Measurements from ENCODE around the gene CGGBP1.

DNA sequence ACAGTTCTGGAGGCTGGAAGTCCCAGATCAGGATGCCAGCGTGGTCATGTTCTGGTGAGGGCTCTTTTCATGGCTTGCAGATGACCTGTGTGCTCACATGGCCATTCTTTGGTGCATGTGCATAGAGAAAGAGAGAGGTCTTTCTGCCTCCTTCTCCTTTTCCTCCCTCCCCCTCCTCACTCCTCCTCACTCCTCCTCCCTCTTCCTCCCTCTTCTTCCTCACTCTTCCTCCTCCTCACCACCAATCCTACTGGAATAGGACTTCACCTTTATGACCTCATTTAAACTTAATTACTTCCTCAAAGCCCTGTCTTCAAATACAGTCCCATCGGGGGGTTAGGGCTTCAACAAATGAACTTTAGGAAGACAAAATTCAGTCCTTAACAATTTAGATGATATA is 24.0 kb upstream of the CGGBP1 start:
- TF ChIP-seq, protein P1, sequence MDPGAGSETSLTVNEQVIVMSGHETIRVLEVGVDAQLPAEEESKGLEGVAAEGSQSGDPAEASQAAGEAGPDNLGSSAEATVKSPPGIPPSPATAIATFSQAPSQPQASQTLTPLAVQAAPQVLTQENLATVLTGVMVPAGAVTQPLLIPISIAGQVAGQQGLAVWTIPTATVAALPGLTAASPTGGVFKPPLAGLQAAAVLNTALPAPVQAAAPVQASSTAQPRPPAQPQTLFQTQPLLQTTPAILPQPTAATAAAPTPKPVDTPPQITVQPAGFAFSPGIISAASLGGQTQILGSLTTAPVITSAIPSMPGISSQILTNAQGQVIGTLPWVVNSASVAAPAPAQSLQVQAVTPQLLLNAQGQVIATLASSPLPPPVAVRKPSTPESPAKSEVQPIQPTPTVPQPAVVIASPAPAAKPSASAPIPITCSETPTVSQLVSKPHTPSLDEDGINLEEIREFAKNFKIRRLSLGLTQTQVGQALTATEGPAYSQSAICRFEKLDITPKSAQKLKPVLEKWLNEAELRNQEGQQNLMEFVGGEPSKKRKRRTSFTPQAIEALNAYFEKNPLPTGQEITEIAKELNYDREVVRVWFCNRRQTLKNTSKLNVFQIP (CRISPR knock-in tag; IDR thresholded peaks at IDR 0.05; ENCODE audit: borderline replicate concordance, low read depth), result no peak
- TF ChIP-seq, protein P2, sequence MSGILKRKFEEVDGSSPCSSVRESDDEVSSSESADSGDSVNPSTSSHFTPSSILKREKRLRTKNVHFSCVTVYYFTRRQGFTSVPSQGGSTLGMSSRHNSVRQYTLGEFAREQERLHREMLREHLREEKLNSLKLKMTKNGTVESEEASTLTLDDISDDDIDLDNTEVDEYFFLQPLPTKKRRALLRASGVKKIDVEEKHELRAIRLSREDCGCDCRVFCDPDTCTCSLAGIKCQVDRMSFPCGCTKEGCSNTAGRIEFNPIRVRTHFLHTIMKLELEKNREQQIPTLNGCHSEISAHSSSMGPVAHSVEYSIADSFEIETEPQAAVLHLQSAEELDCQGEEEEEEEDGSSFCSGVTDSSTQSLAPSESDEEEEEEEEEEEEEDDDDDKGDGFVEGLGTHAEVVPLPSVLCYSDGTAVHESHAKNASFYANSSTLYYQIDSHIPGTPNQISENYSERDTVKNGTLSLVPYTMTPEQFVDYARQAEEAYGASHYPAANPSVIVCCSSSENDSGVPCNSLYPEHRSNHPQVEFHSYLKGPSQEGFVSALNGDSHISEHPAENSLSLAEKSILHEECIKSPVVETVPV (CRISPR knock-in tag; IDR thresholded peaks at IDR 0.05), result no peak
- TF ChIP-seq CSDC2 (CRISPR knock-in tag; IDR thresholded peaks at IDR 0.05) (no peak), GLIS3 (CRISPR knock-in tag; IDR thresholded peaks at IDR 0.05) (no peak), ZNF8 (CRISPR knock-in tag; IDR thresholded peaks at IDR 0.05) (no peak), TOX (CRISPR knock-in tag; IDR thresholded peaks at IDR 0.05; ENCODE audit: borderline replicate concordance) (no peak), ZFP3 (CRISPR knock-in tag; IDR thresholded peaks at IDR 0.05) (no peak), ZFP30 (CRISPR knock-in tag; IDR thresholded peaks at IDR 0.05) (no peak), TCF4 (CRISPR knock-in tag; IDR thresholded peaks at IDR 0.05; ENCODE audit: borderline replicate concordance) (no peak), ESRRG (CRISPR knock-in tag; IDR thresholded peaks at IDR 0.05) (no peak), OSR1 (CRISPR knock-in tag; IDR thresholded peaks at IDR 0.05) (no peak)
- TF ChIP-seq, protein P3, sequence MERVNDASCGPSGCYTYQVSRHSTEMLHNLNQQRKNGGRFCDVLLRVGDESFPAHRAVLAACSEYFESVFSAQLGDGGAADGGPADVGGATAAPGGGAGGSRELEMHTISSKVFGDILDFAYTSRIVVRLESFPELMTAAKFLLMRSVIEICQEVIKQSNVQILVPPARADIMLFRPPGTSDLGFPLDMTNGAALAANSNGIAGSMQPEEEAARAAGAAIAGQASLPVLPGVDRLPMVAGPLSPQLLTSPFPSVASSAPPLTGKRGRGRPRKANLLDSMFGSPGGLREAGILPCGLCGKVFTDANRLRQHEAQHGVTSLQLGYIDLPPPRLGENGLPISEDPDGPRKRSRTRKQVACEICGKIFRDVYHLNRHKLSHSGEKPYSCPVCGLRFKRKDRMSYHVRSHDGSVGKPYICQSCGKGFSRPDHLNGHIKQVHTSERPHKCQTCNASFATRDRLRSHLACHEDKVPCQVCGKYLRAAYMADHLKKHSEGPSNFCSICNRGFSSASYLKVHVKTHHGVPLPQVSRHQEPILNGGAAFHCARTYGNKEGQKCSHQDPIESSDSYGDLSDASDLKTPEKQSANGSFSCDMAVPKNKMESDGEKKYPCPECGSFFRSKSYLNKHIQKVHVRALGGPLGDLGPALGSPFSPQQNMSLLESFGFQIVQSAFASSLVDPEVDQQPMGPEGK (CRISPR knock-in tag; IDR thresholded peaks at IDR 0.05; ENCODE audit: borderline replicate concordance), result no peak
